ENCODE measurements around the gene CDH13. TPM values are rescaled to one million over a fixed set of nuclear protein-coding genes. Genes with fewer than 3 reads are reported as not detected.

Gene CDH13
- total and polyA plus RNA-seq, 2 of the 8 experiments (the other 6 are each of a cell fraction or from before 2014, with no cell fraction given): 2.3 to 2.4 TPM

GRCh38 chr16:83353241-83353640 is 726.5 kb downstream of the CDH13 start:
- Histone ChIP-seq H3K14ac (ENCODE audit: insufficient read length) (no peak overlapping the region), H3K27me3 (replicated peaks in 1 of 4; ENCODE audit: control insufficient read depth in 3 of 4, extremely low read depth in 1 of 4, insufficient read depth in 3 of 4, low read length in 3 of 4) (no peaks in the 10 kb centered on the region), H4K5ac (ENCODE audit: insufficient read length, low read depth, low read length) (no peak overlapping the region), H3K18ac (ENCODE audit: extremely low read depth, low read length) (no peak overlapping the region), H4K20me1 (replicated peaks in 1 of 2; ENCODE audit: control insufficient read depth in 1 of 2, insufficient read depth in 2 of 2, low read length in 2 of 2) (no peaks in the 10 kb centered on the region), H2BK20ac (ENCODE audit: low read length) (no peak overlapping the region), H4K91ac (replicated peaks; ENCODE audit: insufficient read length, low read length) (no peak overlapping the region), H3K23me2 (ENCODE audit: low read depth, low read length) (no peaks in the 10 kb centered on the region), H2BK120ac (replicated peaks; ENCODE audit: low read depth, low read length) (no peak overlapping the region), H2BK15ac (ENCODE audit: low read length) (no peak overlapping the region), H3K9me3 (ENCODE audit: insufficient read depth in 2 of 2, low read depth in 1 of 2, low read length in 1 of 2) (no peaks in the 10 kb centered on the region), H3K4me3 (ENCODE audit: extremely low read depth in 1 of 4, insufficient read depth in 2 of 4, low read depth in 3 of 4, low read length in 4 of 4) (no peak overlapping the region), H4K8ac (ENCODE audit: extremely low read depth, insufficient read depth, low read length) (no peak overlapping the region), H3K9ac (replicated peaks in 1 of 4; ENCODE audit: extremely low read depth in 1 of 4, low read depth in 3 of 4, low read length in 3 of 4) (no peak overlapping the region), H3K4me2 (ENCODE audit: insufficient read depth in 1 of 2, low read depth in 2 of 2, low read length in 2 of 2) (no peak overlapping the region), H2BK12ac (ENCODE audit: low read depth, low read length) (no peak overlapping the region), H3K23ac (ENCODE audit: insufficient read length) (no peak overlapping the region), H3K56ac (replicated peaks; ENCODE audit: insufficient read length, low read depth, low read length) (no peak overlapping the region), H2AFZ (ENCODE audit: low read length) (no peak overlapping the region), H3K27ac (ENCODE audit: low read depth, low read length) (no peak overlapping the region), H2AK5ac (ENCODE audit: low read depth, low read length) (no peak overlapping the region), H3K79me1 (ENCODE audit: low read depth, low read length) (no peaks in the 10 kb centered on the region), H3K79me2 (ENCODE audit: control insufficient read depth in 1 of 2, insufficient read depth in 2 of 2, low read length in 2 of 2) (no peaks in the 10 kb centered on the region), H3K4me1 (replicated peaks in 1 of 4; ENCODE audit: control insufficient read depth in 3 of 4, insufficient read depth in 4 of 4, low read length in 3 of 4) (no peaks in the 10 kb centered on the region), H3K4ac (replicated peaks; ENCODE audit: insufficient read length, low read depth, low read length) (no peak overlapping the region), H2BK5ac (ENCODE audit: low read depth, low read length) (no peak overlapping the region), H3K36me3 (ENCODE audit: control insufficient read depth in 2 of 4, insufficient read depth in 4 of 4, low read length in 3 of 4) (no peaks in the 10 kb centered on the region)
- CTCF ChIA-PET (ENCODE audit: partially characterized antibody): interaction anchor here (1.2 to 2.0 kb wide), 2 partner anchors 11 to 29 kb away, joined by 3 to 4 read pairs; no protein-coding TSS in a partner anchor
- TF ChIP-seq RBBP5 (IDR thresholded peaks at IDR 0.05; ENCODE audit: borderline replicate concordance, low read depth, low read length): no peak
- TF ChIP-seq, protein P1, sequence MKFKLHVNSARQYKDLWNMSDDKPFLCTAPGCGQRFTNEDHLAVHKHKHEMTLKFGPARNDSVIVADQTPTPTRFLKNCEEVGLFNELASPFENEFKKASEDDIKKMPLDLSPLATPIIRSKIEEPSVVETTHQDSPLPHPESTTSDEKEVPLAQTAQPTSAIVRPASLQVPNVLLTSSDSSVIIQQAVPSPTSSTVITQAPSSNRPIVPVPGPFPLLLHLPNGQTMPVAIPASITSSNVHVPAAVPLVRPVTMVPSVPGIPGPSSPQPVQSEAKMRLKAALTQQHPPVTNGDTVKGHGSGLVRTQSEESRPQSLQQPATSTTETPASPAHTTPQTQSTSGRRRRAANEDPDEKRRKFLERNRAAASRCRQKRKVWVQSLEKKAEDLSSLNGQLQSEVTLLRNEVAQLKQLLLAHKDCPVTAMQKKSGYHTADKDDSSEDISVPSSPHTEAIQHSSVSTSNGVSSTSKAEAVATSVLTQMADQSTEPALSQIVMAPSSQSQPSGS (IDR thresholded peaks at IDR 0.05; ENCODE audit: low read length): no peak
- TF ChIP-seq HDAC6 (IDR thresholded peaks at IDR 0.05; ENCODE audit: low read depth, low read length): no peak
- TF ChIP-seq SIN3A (conservative IDR thresholded peaks at IDR 0.05 in 1 of 2, IDR thresholded peaks at IDR 0.05 in 1 of 2; ENCODE audit: low read depth in 1 of 2, low read length in 2 of 2): no peak
- TF ChIP-seq BRCA1 (IDR thresholded peaks at IDR 0.05; ENCODE audit: low read depth, low read length): no peak
- TF ChIP-seq KDM5A (IDR thresholded peaks at IDR 0.05; ENCODE audit: low read length): no peak
- no peak for TF ChIP-seq CEBPB (IDR thresholded peaks at IDR 0.05; ENCODE audit: low read depth, low read length)
- TF ChIP-seq SIX5 (IDR thresholded peaks at IDR 0.05; ENCODE audit: low read depth, low read length): no peak
- no peak for TF ChIP-seq ZNF274 (IDR thresholded peaks at IDR 0.05; ENCODE audit: borderline replicate concordance, extremely low read depth, low read length)
- TF ChIP-seq CTBP2 (IDR thresholded peaks at IDR 0.05; ENCODE audit: borderline replicate concordance, insufficient read depth, insufficient read length, low read length): no peak
- TF ChIP-seq POLR2A (IDR thresholded peaks at IDR 0.05; ENCODE audit: control extremely low read depth in 1 of 2, low read depth in 2 of 2, low read length in 2 of 2): no peak
- TF ChIP-seq SUZ12 (IDR thresholded peaks at IDR 0.05; ENCODE audit: low read length): no peak
- DNase-seq (ENCODE audit: low read depth in 1 of 2, low spot score in 2 of 2) (no peak), FAIRE-seq (no peak)
- POLR2A ChIA-PET (ENCODE audit: partially characterized antibody): no interaction called here
- WGBS, 2 experiments (ENCODE audit: extremely low coverage in 1 of 2, insufficient coverage in 1 of 2, insufficient read length in 1 of 2, insufficient replicate concordance in 2 of 2, low coverage in 1 of 2, low lambda C conversion rate in 2 of 2, missing lambda C conversion rate in 1 of 2): 91% methylated on average over 3 of the region's 3 CpGs; no CpG with 5 or more reads in 1 of the 2 experiments
